GM18507 (cell line): ENCODE results near the gene CLDN10.

Source experiments
- DNase-seq: peaks from one replicate; pipeline ENCODE4 v3.0.0; 2011; ENCODE audit warnings: low read depth; ENCODE audit not compliant: insufficient read length; ENCODE audit errors: extremely low spot score
- FAIRE-seq: peaks from 2 replicates; lab custom pipeline; 2011; peaks lifted over from hg19 to GRCh38; lab: Jason Lieb, UNC

The CLDN10 gene

DNA sequence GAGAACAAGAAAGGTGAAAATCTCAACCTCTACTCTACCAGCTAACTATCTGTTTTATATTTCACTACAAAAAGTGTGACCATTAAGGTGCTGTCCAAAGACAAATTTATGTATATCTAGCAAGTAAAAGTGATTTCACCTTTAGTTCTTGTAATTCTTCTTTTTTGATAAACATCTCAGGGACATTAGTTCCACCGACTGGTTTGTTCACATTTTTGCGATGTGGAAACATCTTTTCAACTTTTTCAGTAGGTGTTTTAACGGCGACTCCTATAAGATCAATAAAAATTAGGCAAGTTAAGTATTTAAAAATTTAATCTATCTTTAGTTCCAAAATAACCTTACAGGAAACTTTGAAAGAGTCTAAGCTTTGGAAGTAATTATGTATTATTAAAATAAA, 33.3 kb downstream of the CLDN10 start:
- FAIRE-seq = no peak
- DNase-seq = no peak

DNA sequence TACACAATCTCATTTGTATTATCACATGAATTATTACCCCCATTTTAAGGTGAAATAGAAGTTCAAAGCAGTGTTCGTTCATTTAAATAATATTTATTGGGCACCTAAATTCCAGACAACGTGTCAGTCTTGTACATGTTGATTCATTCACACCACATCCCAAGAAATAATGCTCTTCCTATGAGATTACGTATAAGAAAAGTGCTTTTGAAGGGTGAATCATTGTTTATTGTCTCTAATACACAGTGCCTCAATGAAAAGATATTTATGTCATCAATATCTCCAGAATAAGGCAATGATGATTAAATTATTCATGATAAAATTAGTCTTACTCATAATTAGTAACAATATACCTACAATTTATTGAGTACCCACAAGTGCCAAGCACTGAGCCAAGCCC, 35.6 kb downstream of the CLDN10 start:
- FAIRE-seq = no peak

DNA sequence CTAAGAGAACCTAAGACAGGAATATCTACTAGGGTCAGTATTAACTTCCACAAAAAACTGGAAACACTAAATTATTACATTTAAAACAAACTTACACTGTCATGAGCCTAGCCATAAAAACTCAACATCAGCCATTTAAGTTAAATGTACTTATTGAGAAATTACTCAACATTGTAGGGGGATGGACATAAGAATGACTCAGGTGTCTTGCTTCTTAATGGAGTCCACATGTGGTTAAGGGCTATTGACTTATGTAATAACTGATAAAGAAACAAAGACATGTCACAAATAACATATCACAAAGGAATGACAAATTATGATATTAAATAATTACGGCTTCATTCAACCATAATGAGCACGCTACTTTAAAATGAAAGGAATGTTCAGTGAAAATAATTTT, 36.2 kb downstream of the CLDN10 start:
- DNase-seq (no peak), FAIRE-seq (no peak)

More for the DNA sequence above, 35.6 kb downstream of the CLDN10 start:
- DNase-seq = no peak

DNA sequence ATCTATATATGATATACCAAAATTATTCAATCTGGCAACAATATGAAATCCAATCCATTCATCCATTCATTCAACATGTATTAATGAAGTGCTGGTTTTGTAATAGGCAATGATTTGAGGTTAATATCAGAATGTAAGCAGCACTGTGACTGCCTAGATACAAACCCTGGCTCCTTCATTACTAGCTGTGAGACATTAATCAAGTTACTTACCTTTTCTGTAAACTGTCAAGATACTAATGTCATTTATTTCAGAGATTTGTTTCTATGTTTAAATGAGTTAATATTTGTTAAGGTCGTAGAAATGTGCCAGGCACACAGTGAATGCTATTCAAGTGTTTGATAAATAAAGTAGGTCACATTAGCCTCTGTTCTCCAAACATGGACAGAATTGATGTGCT, 40.9 kb downstream of the CLDN10 start:
- DNase-seq = no peak
- FAIRE-seq = no peak

DNA sequence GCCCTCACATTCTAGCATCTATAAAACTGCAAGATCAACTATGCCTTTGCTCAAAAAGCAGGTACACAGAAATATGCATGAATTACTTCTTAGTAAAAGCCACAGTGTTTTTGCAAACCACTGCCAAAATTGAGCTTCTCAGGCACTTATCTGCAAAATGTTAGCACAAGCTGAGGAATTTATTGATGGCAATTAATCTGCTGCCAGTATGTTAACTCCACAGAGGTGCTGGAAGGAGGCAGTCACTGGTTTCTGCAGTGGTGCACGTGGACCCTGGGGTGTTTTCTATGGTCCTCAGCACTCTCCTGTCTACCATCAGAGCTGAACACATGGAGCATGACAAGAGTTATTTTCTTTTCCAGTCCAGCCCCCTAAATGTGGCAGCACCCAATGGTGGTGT, 44.2 kb downstream of the CLDN10 start:
- DNase-seq = no peak
- no peak for FAIRE-seq

DNA sequence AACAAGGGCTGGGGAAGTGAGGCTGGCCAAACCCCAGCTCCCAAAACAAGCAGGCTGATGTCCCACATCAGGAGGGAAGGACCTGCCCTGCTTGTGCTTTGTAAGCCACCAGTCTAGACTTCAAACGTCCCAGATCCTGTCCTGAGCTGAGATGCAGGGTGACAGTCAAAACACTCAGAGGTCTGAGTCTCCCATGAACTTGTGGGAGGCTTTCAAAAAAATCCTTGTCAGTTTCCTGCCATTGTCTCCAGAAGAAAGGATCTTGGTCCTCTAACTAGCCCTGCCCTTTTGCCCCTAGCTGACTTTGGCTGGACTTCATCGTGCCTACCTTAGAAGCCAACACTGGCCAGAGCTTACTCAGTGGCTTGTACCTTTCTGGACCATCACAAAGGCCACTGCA, 48.7 kb downstream of the CLDN10 start:
- DNase-seq = no peak
- no peak for FAIRE-seq

DNA sequence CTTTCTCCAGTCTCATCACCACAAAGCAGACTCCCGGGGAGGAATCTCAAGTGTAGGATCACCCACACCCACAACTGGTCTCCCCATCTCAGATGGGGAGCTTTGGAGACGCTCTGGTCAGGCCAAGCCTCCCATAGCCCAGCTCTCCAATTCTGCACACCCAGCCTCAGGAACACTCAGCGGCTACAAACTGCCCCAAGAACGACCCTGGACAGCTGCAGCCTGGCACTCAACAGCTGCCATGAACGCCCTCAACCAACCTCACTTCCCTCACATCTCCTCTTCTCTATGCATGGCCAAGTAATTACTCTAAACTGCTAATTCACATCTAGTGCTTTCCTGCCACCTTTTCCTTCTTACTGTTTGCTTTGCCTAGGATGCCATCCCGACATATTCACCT, 49.4 kb downstream of the CLDN10 start:
- FAIRE-seq = no peak
- DNase-seq = no peak

DNA sequence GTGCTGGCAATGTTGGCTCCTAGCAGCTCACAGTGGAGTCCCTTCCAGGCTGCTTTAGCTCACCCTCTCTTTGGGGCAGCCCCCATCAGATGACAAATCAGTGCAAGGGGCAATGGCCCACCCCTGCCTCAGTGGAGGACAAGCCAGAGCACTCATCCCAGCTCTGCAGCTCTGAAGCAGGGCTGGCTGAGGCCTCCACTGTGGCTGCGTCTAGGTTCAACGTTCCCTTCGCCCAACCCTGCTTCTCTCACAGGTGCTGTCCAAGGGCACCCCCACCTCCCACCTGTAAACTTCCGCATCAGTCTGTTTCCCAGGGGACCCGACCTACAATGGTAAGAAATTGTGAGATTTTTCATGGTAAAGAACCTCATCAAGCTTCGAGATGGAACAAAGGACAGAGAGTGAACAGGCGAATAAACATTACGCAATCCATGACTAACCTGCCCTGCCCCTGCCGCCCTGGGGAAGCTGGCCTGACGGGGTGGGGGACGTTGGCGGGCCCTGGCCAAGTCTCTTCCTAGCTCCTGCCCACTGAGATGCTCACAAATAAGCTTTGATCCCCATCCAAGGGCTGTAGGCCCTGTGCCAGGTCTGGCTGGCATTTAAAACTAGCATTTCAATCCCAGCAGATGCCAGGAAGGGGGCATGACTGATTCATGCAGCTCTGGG, 51.5 kb downstream of the CLDN10 start:
- DNase-seq (no peak), FAIRE-seq (no peak)

DNA sequence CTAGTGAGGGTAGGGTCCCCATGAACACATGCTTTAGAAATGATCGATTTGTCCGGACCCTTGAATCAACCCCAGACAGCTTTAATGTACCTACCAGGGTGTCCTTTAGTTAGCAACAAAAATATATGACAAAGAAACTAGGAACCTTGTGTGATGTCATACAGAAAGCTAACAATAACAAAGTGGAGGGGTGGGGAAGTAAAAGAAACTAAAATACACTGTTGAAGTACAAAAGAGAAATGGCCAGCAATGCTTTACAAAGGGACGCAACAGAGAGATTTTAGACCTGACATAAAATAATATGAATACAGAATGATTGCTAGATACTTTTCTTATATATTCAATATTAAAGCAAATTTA, 52.0 kb downstream of the CLDN10 start:
- no peak for DNase-seq
- FAIRE-seq = no peak

DNA sequence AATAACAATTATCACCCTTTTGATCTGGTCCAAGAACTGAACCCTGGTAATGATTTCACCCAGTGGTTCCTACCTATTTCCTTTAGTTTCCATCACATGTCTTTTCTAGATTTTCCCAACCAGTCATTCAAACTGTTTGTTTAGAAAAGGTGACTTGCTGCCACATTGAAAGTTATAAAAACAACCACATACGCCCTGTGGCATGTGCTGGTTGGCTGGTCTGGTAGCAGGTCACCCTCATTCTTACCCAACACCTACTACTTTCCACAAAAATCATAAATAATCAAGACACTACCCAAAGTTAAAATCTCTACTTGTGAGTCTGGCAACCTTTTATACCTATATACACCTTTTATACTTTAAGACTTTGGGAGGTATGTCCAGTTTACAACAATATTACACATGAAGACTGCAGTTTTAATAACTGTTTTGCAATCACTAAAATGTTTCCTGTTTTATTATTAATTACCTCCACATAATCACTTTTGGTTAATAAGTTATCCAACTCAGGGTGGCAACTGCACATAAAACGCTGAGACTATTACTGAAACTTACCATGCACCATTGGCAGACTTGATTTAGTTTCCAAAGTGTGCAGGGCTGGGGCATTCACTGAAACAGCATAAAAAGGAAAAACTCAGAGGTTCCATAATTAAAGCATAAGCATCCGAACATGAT, 53.1 kb downstream of the CLDN10 start:
- DNase-seq (no peak), FAIRE-seq (no peak)

DNA sequence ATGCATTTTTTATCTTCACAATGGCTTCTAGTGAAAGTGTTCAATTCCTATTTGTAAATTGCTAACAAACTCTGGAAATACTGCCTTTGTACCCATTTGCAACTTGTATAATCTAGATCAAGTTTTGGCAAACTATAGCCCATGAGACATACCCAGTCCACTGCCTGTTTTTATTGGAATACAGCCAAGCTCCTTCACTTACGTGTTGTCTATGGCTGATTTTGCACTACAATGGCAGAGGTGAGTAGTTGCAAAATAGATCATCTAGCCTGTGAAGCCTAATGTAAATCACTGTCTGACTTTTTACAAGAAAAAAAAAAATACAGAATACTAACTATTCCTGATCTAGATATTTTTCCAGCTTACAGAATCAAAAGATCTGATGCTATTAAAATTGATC, 54.8 kb downstream of the CLDN10 start:
- DNase-seq (no peak), FAIRE-seq (no peak)

DNA sequence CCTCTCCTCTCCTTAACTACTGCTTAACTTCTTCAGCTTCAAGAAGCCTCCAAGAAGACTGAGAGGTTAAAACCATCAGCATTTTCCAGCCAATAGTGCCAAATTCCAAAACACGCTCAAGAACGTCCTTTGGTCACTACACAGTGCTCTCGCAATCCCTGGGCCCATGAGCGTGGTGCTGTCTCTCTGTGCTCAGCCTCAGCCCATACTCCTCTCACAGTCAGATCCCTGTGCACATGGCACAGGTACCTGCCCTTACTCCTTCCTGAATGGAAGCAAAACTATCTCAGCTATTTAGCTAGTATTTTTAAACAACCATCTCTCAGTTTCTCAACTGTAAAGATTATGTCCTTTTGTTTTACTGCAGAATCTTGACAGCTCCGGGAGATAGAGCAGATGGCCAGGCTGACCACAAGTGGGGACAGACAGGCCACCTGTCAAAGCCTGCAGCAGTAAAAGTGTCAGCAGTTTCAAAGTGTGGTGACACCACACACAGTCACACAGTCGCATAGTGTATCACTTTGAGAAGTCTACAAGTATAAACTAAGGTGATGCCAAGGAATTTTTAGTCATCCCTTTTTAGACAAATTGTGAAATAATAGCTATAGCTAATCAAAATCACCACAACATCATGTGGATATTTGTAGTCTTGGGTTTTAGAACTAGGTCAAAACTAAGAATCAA, 56.3 kb downstream of the CLDN10 start:
- no peak for FAIRE-seq
- DNase-seq = no peak

DNA sequence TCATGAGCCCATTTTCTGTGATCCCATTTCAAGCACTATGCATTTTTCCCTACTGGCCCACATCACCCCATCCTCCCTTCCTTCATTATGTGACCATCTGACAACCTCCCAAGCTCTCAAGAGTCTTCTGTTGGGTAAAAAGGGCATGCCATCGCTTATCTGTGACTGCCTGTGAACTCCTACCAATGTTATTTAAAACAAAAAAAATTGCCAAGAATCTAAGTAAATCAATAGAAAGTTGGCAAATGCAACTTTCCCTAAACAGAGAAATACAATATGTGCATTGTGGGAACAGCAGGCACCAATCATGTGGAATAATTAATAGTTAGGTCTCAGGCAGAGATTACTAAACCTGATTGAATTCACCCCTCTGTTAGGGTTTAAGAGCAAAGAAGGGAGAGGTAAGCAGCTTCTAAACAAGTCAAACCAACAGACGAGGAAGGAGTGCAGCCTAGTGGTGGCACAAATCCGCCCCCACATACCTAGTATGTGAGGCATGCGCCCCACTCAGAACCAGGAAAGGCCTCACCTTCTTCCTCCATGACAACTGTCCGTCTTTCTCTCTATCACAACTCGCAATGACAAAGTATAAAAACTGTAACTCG, 62.2 kb downstream of the CLDN10 start:
- FAIRE-seq (no peak), DNase-seq (no peak)

DNA sequence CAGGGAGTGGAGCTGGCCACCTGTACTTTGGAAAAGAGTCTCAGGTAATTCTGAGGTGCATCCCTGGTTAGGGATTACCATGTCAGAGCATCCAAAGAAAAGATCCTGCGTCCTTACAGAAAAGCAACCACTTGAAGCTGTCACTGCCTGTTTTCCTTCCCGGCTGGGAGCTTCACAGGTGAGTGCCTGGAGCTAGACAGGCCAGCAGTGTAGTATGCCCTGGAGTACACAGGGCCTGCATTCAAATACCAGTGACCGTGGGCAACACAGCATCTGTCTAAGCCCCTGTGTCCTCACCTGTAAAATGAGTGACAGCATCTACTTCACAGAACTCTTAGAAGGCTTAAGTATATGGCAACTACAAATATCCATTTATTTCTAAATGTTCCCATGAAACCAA, 63.0 kb downstream of the CLDN10 start:
- FAIRE-seq (no peak), DNase-seq (no peak)

DNA sequence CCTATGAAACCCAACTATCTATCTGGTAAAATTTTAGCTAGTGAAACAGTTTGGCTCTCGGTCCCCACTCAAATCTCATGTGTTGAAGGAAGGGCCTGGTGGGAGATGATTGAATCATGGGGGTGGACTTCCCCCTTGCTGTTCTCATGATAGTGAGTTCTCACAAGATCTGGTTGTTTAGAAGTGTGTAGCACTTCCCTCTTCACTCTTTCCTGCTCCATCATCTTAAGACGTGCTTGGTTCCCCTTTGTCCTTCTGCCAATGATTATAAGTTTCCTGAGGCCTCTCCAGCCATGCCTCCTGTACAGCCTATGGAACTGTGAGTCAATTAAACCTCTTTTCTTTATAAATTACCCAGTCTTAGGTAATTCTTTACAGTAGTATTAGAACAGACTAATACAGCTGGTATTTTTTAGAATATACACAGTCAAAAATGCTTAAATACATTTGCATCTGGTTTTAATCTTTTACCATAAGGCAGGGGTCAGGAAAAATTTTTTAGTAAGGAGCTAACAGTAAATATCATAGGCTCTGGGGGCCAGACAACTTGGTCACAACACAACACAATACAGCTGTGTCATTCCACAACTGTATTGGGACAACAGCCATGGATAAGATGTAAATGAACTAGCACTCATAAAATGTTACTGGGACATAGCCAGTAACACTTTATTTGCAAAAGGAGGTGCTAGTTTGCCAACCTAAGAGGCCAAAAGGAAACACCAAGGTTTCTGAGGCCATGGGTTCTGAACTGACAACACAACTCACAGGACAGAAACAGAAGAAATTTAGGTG, 67.7 kb downstream of the CLDN10 start:
- DNase-seq (no peak), FAIRE-seq (no peak)

DNA sequence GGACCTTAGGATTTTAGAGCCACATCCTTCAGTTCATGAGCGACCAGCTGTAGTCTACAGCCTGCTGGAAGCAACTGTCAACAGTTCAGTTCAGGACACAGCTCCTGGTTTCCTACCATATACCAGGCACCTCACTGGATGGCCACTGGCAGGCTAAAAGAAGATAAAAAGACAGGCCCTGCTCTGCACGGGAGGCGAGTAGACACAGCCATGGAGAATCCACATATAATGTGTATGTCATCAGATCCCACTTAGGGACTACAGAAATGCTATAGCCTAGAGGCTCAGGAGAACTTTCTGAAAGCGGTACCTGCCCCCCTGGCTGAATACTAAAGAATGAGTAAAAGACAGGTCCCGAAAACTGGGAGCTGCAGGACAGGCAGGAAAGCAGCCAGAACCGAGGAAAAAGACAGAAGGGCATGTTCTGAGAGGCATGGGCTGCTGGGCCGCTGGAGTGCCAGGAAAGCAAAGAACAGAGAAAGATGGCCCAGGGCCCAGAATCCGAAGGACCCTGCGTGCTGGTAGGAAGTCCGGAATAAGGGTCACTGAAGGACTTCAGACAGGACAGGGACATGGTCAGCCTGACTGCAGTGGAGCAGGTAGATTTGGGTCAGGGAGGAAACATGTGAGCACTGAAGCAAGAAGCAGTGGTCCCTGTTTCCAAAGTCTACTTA, 68.4 kb downstream of the CLDN10 start:
- DNase-seq (no peak), FAIRE-seq (no peak)

DNA sequence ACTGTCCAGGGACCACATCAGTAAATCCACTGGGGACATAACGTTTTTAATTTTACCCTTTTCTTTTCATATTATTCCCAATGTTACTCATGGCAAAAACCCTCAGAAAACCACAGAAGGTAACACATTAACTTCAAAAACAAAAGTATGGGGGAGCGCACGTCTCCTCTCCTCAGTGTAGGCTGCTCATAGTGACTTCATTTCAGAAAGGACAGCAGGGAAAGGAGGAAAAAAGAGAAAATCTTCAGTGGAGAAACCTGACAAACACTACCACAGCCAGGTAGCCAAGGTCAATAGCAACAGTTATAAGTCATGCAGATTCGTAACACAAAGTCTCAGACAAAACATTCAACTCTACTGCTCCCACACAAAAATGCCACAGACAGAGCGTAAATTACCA, 70.6 kb downstream of the CLDN10 start:
- no peak for FAIRE-seq
- no peak for DNase-seq

DNA sequence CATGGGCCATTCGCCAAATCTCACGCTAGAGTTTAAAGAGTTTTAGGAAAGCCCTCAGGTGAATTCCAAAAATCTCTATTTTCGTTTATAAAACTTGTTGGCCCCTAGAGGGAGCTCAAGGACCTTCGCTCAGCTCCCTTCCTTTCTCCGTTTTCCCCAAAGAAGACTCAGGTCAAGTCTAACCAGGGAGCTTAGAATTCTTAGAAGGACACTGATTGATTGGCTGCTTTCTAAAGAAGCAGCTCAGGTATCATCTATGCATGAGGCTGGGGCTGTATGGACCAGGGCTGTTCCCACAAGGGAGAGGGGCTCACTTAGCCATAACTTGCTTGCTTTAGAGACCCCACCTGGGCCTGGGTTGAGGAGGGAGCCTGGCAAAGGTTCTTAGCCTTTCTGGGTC, 71.5 kb downstream of the CLDN10 start:
- DNase-seq (no peak), FAIRE-seq (peak; percentile 80)

DNA sequence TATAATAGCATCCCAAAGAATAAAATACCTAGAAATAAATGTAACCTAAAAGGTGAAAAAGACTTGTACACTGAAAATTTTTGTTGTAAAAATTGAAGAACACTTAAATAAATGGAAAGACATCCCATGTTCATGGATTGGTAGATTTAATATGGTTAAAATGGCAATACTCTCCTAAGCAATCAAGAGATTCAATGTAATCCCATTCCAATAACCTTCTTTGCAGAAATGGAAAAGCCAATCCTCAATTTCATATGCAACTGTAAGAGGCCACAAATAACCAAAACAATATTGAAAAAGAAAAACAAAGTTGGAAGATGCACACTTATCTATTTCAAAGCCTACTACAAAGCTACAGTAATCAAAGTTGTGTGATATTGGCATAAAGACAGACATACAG, 74.2 kb downstream of the CLDN10 start:
- no peak for FAIRE-seq

More for the DNA sequence above, 74.2 kb downstream of the CLDN10 start:
- DNase-seq = no peak
